SK-N-MC (cell line): ENCODE results near the gene GALNT6.

Experiments used
- EZH2 ChIP-seq: fragments of 200-600 bp; sonication (generic); IDR thresholded peaks from one replicate; pipeline ENCODE4 v1.6.1; 2017; ENCODE audit warnings: antibody characterized with exemption
- POLR2AphosphoS5 ChIP-seq: IDR thresholded peaks from 2 replicates; pipeline ENCODE4 v1.6.1; 2012; ENCODE audit warnings: mild to moderate bottlenecking, low read depth, low read length, borderline replicate concordance

GRCh38 chr12:51311389-51311788 is 79.8 kb downstream of the GALNT6 start:
- TF ChIP-seq POLR2AphosphoS5, result no peak
- TF ChIP-seq EZH2, result no peak
